Gastroesophageal sphincter (tissue), 4 donors: ENCODE data around the gene MEFV. TPM values are rescaled to one million over a fixed set of nuclear protein-coding genes. Genes with fewer than 3 reads are reported as not detected.

ENCODE experiments used
- ATAC-seq: fragments of 150-250 bp; one replicate; pipeline ENCODE4 v1.9.1; 2016; ENCODE audit warnings: mild to moderate bottlenecking, moderate library complexity
- H3K27ac ChIP-seq, 4 donors: fragments of 200-600 bp; sonication (generic) in 3 of 4; 1 replicate in 3 of 4; 2 replicates in 1 of 4; pipeline ENCODE4 v1.5.1; 2016 to 2019
- H3K27me3 ChIP-seq: fragments of 200-600 bp; sonication (generic); one replicate; pipeline ENCODE4 v1.5.1; 2019
- H3K36me3 ChIP-seq, 2 donors: fragments of 200-600 bp; sonication (generic); one replicate each; pipeline ENCODE4 v1.5.1; 2019; ENCODE audit warnings: control low read depth in 1 of 2
- H3K4me1 ChIP-seq, 3 donors: fragments of 200-600 bp; sonication (generic); 1 replicate in 2 of 3; 2 replicates in 1 of 3; pipeline ENCODE4 v1.5.1; 2016 to 2019; ENCODE audit warnings: control low read depth in 2 of 3
- H3K4me3 ChIP-seq, 2 donors: fragments of 200-600 bp; sonication (generic); one replicate each; pipeline ENCODE4 v1.5.1; 2019; ENCODE audit warnings: mild to moderate bottlenecking in 1 of 2, moderate library complexity in 1 of 2
- H3K9me3 ChIP-seq, 3 donors: fragments of 200-600 bp; sonication (generic); one replicate each; pipeline ENCODE4 v1.5.1; 2017 to 2019; ENCODE audit warnings: control low read depth in 2 of 3
- EP300 ChIP-seq: sonication (generic); formaldehyde crosslinking; IDR thresholded peaks from one replicate; pipeline ENCODE4 v1.6.1; 2017; ENCODE audit warnings: antibody characterized with exemption, mild to moderate bottlenecking
- POLR2A ChIP-seq, 2 donors: fragments of 450-650 bp; IDR thresholded peaks; one replicate each; pipeline ENCODE4 v1.6.1; 2017; ENCODE audit warnings: antibody characterized with exemption in 2 of 2, mild to moderate bottlenecking in 2 of 2, moderate library complexity in 1 of 2
- POLR2AphosphoS5 ChIP-seq: sonication (generic); formaldehyde crosslinking; IDR thresholded peaks from one replicate; pipeline ENCODE4 v1.6.1; 2017; ENCODE audit warnings: antibody characterized with exemption
- WGBS, 2 donors: methylation state at CpG; one replicate each; pipeline ENCODE4 v1.1.5; 2018; ENCODE audit warnings: low coverage in 1 of 2; 5-methylcytosine and 5-hydroxymethylcytosine counted together
- total RNA-seq, 4 donors: library from RNA; depleted of rRNA; stranded (reverse); fragments of >200 nt; gene quantifications; one replicate each; pipeline ENCODE4 v1.1.0, GENCODE V29; 2016
- TF ChIP-seq, protein P1 (sequence below), 4 experiments: fragments of 200-600 bp in 2 of 4; fragments of 450-650 bp in 2 of 4; sonication (generic) in 1 of 4; IDR thresholded peaks; one replicate each; pipeline ENCODE4 v1.5.1; 2017 to 2019; ENCODE audit warnings: antibody characterized with exemption in 4 of 4, mild to moderate bottlenecking in 2 of 4, moderate library complexity in 2 of 4

Gene MEFV, protein sequence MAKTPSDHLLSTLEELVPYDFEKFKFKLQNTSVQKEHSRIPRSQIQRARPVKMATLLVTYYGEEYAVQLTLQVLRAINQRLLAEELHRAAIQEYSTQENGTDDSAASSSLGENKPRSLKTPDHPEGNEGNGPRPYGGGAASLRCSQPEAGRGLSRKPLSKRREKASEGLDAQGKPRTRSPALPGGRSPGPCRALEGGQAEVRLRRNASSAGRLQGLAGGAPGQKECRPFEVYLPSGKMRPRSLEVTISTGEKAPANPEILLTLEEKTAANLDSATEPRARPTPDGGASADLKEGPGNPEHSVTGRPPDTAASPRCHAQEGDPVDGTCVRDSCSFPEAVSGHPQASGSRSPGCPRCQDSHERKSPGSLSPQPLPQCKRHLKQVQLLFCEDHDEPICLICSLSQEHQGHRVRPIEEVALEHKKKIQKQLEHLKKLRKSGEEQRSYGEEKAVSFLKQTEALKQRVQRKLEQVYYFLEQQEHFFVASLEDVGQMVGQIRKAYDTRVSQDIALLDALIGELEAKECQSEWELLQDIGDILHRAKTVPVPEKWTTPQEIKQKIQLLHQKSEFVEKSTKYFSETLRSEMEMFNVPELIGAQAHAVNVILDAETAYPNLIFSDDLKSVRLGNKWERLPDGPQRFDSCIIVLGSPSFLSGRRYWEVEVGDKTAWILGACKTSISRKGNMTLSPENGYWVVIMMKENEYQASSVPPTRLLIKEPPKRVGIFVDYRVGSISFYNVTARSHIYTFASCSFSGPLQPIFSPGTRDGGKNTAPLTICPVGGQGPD
- total RNA-seq: 1 to 10 TPM; 1.2 to 3.4 (median 1.7) TPM

DNA sequence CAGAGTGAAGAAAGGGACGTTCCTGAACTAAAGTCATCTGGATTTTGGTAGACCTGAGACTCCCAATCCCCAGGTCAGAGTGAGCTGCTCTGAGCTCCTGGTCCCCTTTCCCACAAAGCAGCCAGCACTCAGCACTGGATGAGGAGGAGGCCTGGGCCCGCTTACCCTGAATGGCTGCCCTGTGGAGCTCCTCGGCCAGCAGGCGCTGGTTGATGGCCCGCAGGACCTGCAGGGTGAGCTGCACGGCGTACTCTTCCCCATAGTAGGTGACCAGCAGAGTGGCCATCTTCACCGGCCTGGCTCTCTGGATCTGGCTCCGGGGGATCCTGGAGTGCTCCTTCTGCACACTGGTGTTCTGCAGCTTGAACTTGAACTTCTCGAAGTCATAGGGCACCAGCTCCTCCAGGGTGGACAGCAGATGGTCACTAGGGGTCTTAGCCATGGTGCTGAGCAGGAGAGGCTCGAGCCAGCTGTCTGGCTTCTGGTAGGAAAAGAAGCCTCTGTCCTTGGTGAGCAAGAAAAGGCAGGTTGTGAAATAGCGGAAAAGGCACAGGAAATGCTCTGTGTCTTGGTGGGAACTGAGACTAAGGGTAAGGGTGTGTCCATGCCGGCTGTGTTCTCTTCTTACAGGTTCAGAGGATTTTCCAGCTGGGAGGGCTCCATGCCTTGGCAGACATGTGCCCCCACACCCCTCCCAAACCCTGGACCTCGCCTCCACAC lies at the start of gene MEFV:
Gene MEFV (minus strand): TSS at position 488 of the 720 bp plus-strand sequence. CDS start 46 bp downstream, at position 442.
- TF ChIP-seq POLR2AphosphoS5: no peak
- TF ChIP-seq, protein P1, sequence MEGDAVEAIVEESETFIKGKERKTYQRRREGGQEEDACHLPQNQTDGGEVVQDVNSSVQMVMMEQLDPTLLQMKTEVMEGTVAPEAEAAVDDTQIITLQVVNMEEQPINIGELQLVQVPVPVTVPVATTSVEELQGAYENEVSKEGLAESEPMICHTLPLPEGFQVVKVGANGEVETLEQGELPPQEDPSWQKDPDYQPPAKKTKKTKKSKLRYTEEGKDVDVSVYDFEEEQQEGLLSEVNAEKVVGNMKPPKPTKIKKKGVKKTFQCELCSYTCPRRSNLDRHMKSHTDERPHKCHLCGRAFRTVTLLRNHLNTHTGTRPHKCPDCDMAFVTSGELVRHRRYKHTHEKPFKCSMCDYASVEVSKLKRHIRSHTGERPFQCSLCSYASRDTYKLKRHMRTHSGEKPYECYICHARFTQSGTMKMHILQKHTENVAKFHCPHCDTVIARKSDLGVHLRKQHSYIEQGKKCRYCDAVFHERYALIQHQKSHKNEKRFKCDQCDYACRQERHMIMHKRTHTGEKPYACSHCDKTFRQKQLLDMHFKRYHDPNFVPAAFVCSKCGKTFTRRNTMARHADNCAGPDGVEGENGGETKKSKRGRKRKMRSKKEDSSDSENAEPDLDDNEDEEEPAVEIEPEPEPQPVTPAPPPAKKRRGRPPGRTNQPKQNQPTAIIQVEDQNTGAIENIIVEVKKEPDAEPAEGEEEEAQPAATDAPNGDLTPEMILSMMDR (IDR thresholded peaks at IDR 0.05): no peak
- no peak for TF ChIP-seq EP300
- no peak for TF ChIP-seq POLR2A (IDR thresholded peaks at IDR 0.05)
- H3K27me3 ChIP-seq: peaks cover 30% of the 10 kb centered on the region
- H3K9me3 ChIP-seq: no peaks in the 10 kb centered on the region
- 79% methylated on average over 5 of the region's 14 CpGs; no CpG with 5 or more reads in 1 of the 2 donors for WGBS, 2 donors
- peak within 1 kb of the TSS in 1 of 2 donors; percentile 11 for H3K4me3 ChIP-seq
- H3K36me3 ChIP-seq: no peaks in the 10 kb centered on the region
- H3K27ac ChIP-seq: no peak within 1 kb of the TSS
- no peaks in the 10 kb centered on the region for H3K4me1 ChIP-seq
- peak; percentile 40 for ATAC-seq

DNA sequence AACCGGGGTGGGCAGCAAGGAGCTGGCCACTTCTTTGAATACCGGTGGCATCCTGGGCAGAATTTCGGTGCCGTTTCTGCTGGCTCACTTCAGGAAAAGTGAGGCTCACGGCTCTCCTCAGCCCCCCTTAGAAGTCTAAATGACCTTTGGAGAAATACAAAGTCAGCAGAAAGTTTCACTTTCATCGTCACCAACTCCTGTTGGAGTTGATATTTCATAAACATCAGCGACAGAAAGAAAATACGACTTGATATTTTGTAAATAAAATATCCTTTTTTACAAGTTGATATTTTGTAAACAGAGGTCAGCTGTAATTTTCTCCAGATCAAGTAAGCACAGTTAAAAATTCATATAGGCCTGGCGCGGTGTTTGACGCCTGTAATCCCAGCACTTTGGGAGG lies 49.6 kb upstream of the MEFV start:
- Histone ChIP-seq H3K4me1 (peaks cover 0 to 28% (median 12%) of the 10 kb centered on the region in 3 donors), H3K36me3 (peaks cover 3 to 62% of the 10 kb centered on the region in 2 donors), H3K9me3 (peaks cover 0 to 84% (median 0%) of the 10 kb centered on the region in 3 donors), H3K27ac (peak overlapping the region; percentile 79 to 95 (median 93)), H3K4me3 (peak overlapping the region; percentile 77 to 83), H3K27me3 (no peaks in the 10 kb centered on the region)
- no peak for ATAC-seq
- TF ChIP-seq POLR2A (IDR thresholded peaks at IDR 0.05): no peak
- TF ChIP-seq, protein P1 (IDR thresholded peaks at IDR 0.05): no peak
- TF ChIP-seq EP300: no peak
- TF ChIP-seq POLR2AphosphoS5: no peak
- WGBS, 2 donors: 60 to 61% methylated on average over 1 to 10 of the region's 11 CpGs

DNA sequence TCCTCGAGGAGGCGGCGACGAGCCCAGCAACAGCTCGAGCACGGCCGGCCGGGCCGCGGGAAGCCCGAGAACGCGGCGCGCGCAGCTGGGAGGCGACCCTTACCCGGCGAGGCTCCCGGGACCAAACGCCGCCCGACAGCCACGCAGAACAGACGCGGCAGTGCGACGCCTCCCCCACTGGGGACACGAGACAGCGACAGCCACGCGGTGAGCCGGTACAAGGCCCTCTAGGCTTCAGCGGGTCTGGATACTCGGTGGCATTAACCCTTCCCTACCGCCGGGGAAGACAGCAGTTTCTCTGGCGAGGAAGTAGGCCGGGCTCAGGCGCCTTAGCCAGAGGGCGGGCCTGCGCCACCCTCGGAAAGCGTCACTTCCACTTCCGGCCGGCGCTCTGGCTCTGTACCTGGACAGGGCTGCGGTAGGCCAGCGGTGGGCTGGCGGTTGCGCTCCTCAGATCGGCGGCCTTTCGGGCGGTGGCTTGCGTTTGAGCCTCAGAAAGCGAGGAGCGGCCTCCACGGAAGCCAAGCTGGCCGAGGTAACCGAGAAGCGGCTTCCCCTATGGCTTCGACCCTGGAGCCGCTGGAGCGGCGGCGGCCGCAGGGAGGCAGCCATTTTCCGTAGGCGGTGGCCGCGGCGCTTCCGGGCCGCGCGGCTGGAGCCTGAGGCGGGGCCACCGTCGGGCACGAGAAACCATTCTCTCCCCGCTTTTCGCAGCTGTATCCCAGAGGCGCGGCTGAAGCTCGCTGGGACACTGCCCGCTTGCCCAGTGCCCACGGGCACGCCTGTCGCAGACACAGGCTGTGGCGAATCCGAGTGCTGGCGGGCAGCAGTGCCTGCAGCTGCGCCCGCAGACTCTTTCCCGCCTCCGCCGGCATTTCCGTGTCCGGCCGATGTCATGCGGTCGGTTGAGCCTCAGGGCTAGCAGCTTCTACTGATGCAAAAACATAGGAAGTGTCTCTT lies 49.0 kb upstream of the MEFV start, which contains the start of the genes TIGD7 and ZNF75A:
Gene TIGD7 (minus strand): TSS at position 322 of the 960 bp plus-strand sequence. CDS start 4,816 bp downstream, outside the sequence.
Gene ZNF75A (plus strand): TSS at position 389 of the 960 bp plus-strand sequence. CDS start 2,932 bp downstream, outside the sequence.
- TF ChIP-seq POLR2AphosphoS5 (peak; percentile 93), EP300 (no peak), POLR2A (IDR thresholded peaks at IDR 0.05) (peak; percentile 81 to 82)
- TF ChIP-seq, protein P1 (IDR thresholded peaks at IDR 0.05): peak in 3 of 4 experiments; percentile 16 to 52 (median 46)
- Histone ChIP-seq H3K27me3 (no peaks in the 10 kb centered on the region), H3K36me3 (peaks cover 3 to 62% of the 10 kb centered on the region in 2 donors), H3K4me3 (peak within 1 kb of the TSS; percentile 77 to 83), H3K27ac (peak within 1 kb of the TSS; percentile 79 to 95 (median 93)), H3K9me3 (peaks cover 0 to 84% (median 0%) of the 10 kb centered on the region in 3 donors), H3K4me1 (peaks cover 0 to 28% (median 12%) of the 10 kb centered on the region in 3 donors)
- WGBS, 2 donors: 2% methylated on average over 9 of the region's 103 CpGs; no CpG with 5 or more reads in 1 of the 2 donors
- ATAC-seq: peak; percentile 99

DNA sequence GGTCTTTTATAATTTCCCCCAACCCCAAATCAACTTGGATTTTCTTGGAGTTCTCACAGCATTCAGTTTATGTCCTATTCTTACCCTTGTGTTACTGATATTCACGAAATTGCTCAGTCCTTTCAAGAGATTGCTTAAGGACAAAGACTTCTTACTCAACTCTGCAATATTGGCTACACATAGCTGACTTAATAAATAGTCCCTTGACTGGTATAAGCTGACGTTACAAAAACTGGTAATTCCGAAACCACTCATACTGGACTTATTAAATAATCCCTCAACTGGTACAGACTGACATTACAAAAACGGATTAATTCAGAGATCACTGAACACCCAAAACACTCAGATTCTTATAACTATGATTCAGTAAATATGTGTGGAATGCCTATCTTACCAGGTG lies 47.9 kb upstream of the MEFV start:
- WGBS, 2 donors: 61 to 71% methylated on average over 4 of the region's 4 CpGs
- H3K4me1 ChIP-seq: peaks cover 0 to 28% (median 12%) of the 10 kb centered on the region in 3 donors
- peaks cover 3 to 62% of the 10 kb centered on the region in 2 donors for H3K36me3 ChIP-seq
- H3K27me3 ChIP-seq: no peaks in the 10 kb centered on the region
- H3K9me3 ChIP-seq: peaks cover 0 to 84% (median 0%) of the 10 kb centered on the region in 3 donors
- H3K27ac ChIP-seq: peak overlapping the region in 1 of 4 donors; percentile 95
- ATAC-seq: no peak
- TF ChIP-seq EP300 (no peak), POLR2A (IDR thresholded peaks at IDR 0.05) (no peak), POLR2AphosphoS5 (no peak)
- TF ChIP-seq, protein P1 (IDR thresholded peaks at IDR 0.05): no peak
- H3K4me3 ChIP-seq: peak overlapping the region; percentile 77 to 83
